ENCODE measurements around the gene SPTLC1. TPM values are rescaled to one million over a fixed set of nuclear protein-coding genes. Genes with fewer than 3 reads are reported as not detected.

Gene SPTLC1
- total and polyA plus RNA-seq, 2 of the 13 experiments (the other 11 are each of a cell fraction or from before 2014, with no cell fraction given): 56.2 to 72.5 TPM

- TF ChIP-seq CCAR2 (optimal IDR thresholded peaks at IDR 0.05; ENCODE audit: low read depth, low read length): no peak
- no peak for TF ChIP-seq AFF4 (CRISPR knock-in tag; IDR thresholded peaks at IDR 0.05)
- TF ChIP-seq NCOA5 (CRISPR knock-in tag; IDR thresholded peaks at IDR 0.05): no peak
- no peak; the same call in 1 of the 2 replicates for TF ChIP-seq ZNF143 (CRISPR knock-in tag; IDR thresholded peaks at IDR 0.05)
- no peak for TF ChIP-seq ZNF3 (CRISPR knock-in tag; IDR thresholded peaks at IDR 0.05)
- TF ChIP-seq ZBTB49 (CRISPR knock-in tag; IDR thresholded peaks at IDR 0.05; ENCODE audit: borderline replicate concordance): no peak
- TF ChIP-seq ZNF501 (CRISPR knock-in tag; IDR thresholded peaks at IDR 0.05): peak; percentile 66
- TF ChIP-seq GATAD2A (CRISPR knock-in tag; IDR thresholded peaks at IDR 0.05): peak; percentile 57; the same call in 1 of the 2 replicates
- no peak for TF ChIP-seq ATAD3A (CRISPR knock-in tag; IDR thresholded peaks at IDR 0.05)
- no peak; the same call in 1 of the 2 replicates for TF ChIP-seq ZNF510 (CRISPR knock-in tag; IDR thresholded peaks at IDR 0.05; ENCODE audit: low read depth)
- TF ChIP-seq ZNF598 (CRISPR knock-in tag; IDR thresholded peaks at IDR 0.05; ENCODE audit: borderline replicate concordance): no peak; the same call in 1 of the 2 replicates
- peak; percentile 91 for TF ChIP-seq DMAP1 (CRISPR knock-in tag; IDR thresholded peaks at IDR 0.05)
- TF ChIP-seq MLX (CRISPR knock-in tag; IDR thresholded peaks at IDR 0.05): no peak; the same call in 1 of the 2 replicates
- no peak for TF ChIP-seq PLSCR1 (CRISPR knock-in tag; IDR thresholded peaks at IDR 0.05; ENCODE audit: borderline replicate concordance)
- peak; percentile 56 for TF ChIP-seq MED8 (CRISPR knock-in tag; IDR thresholded peaks at IDR 0.05; ENCODE audit: insufficient replicate concordance)
- peak; percentile 85; the same call in 1 of the 2 replicates for TF ChIP-seq CBFB (CRISPR knock-in tag; IDR thresholded peaks at IDR 0.05)
- no peak for TF ChIP-seq ZNF780A (CRISPR knock-in tag; IDR thresholded peaks at IDR 0.05)
- peak in 1 of 2 experiments; percentile 47; a peak in 1 of 4 replicates for TF ChIP-seq ATF4 (CRISPR knock-in tag; IDR thresholded peaks at IDR 0.05)
- no peak for TF ChIP-seq ZNF660 (CRISPR knock-in tag; IDR thresholded peaks at IDR 0.05; ENCODE audit: borderline replicate concordance, low read depth)
- TF ChIP-seq ZNF251 (CRISPR knock-in tag; IDR thresholded peaks at IDR 0.05): no peak
Observed at GRCh38 chr9:92115071-92115858, at the start of gene SPTLC1 (continued).
